Vagina (tissue), 2 donors: ENCODE measurements around the gene WDR81. TPM values are rescaled to one million over a fixed set of nuclear protein-coding genes. Genes with fewer than 3 reads are reported as not detected.

Experiments
- DNase-seq, 2 donors: peaks; one replicate each; pipeline ENCODE4 v3.0.0-alpha.2; 2017; ENCODE audit errors: extremely low spot score in 2 of 2
- H3K27ac ChIP-seq: fragments of 200-600 bp; sonication (generic); one replicate; pipeline ENCODE4 v1.5.1; 2019
- H3K27me3 ChIP-seq: fragments of 200-600 bp; sonication (generic); one replicate; pipeline ENCODE4 v1.5.1; 2019
- H3K36me3 ChIP-seq, 2 donors: fragments of 200-600 bp; sonication (generic); one replicate each; pipeline ENCODE4 v1.5.1; 2017 to 2019
- H3K4me1 ChIP-seq: fragments of 200-600 bp; sonication (generic); one replicate; pipeline ENCODE4 v1.5.1; 2019
- H3K4me3 ChIP-seq, 2 donors: fragments of 200-600 bp; sonication (generic); 1 replicate in 1 of 2; 2 replicates in 1 of 2; pipeline ENCODE4 v1.5.1; 2016 to 2019
- H3K9me3 ChIP-seq: fragments of 200-600 bp; sonication (generic); one replicate; pipeline ENCODE4 v1.5.1; 2019
- CTCF ChIP-seq, 3 experiments: fragments of 450-650 bp in 2 of 3; fragments of 200-600 bp in 1 of 3; sonication (generic) in 1 of 3; IDR thresholded peaks; one replicate each; pipeline ENCODE4 v1.5.1; 2017 to 2019; ENCODE audit warnings: antibody characterized with exemption in 3 of 3, mild to moderate bottlenecking in 2 of 3, moderate library complexity in 2 of 3
- POLR2A ChIP-seq, 2 donors: fragments of 450-650 bp; IDR thresholded peaks; one replicate each; pipeline ENCODE4 v1.6.1; 2017; ENCODE audit warnings: antibody characterized with exemption in 2 of 2, mild to moderate bottlenecking in 2 of 2, moderate library complexity in 2 of 2
- POLR2AphosphoS5 ChIP-seq, 2 donors: sonication (generic); formaldehyde crosslinking; IDR thresholded peaks; one replicate each; pipeline ENCODE4 v1.9.0; 2017; ENCODE audit warnings: antibody characterized with exemption in 2 of 2, mild to moderate bottlenecking in 2 of 2, low read depth in 1 of 2; ENCODE audit not compliant: insufficient read depth in 1 of 2
- intact Hi-C: fragments of 100-400 bp; cut with DNase I; formaldehyde crosslinking; loops from one replicate; pipeline ENCODE4 v1.15.1; 2023
- total RNA-seq: library from RNA; depleted of rRNA; stranded (reverse); fragments of >200 nt; gene quantifications from one replicate; pipeline ENCODE4 v1.2.3, GENCODE V29; 2016

The WDR81 gene
- total RNA-seq, 1 donor from 2014 or later: 57.2 TPM

DNA sequence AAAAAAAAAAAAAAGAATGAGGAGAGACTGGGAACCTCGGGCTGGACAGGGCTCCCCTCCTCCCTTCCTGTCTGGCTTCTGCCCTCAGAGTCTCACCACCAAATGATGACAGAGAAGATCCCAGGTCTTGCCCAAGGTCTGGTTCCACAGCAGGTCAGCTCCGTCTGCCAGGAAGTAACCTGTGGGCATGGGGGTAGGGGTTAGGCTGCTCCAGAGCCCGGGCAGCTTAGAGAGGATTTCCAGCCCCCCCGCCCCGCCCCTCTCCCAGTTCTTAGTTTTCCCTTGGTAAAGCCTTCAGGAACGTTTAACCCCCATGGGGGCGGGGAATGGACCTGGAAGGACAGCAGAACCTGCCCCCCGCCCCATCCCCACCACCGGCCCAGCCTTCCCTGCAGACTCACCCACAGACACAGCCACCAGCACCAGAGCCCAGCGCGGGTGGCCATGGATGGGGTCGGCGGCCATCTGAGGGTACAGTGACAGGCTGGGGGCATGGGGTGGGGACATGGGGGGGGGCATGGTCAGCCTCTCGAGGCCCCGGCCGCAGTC is 15.0 kb upstream of the WDR81 start:
- Histone ChIP-seq H3K4me1 (peaks cover 37% of the 10 kb centered on the region), H3K9me3 (no peaks in the 10 kb centered on the region), H3K27ac (peak overlapping the region; percentile 77), H3K36me3 (peaks cover 0 to 5% of the 10 kb centered on the region in 2 donors), H3K27me3 (no peaks in the 10 kb centered on the region), H3K4me3 (peak overlapping the region; percentile 67 to 69)
- intact Hi-C loops: no loop called here
- no peak for DNase-seq
- TF ChIP-seq CTCF (IDR thresholded peaks at IDR 0.05) (no peak), POLR2AphosphoS5 (IDR thresholded peaks at IDR 0.05; ENCODE audit: insufficient read depth in 1 of 2, low read depth in 1 of 2) (no peak), POLR2A (IDR thresholded peaks at IDR 0.05) (no peak)

DNA sequence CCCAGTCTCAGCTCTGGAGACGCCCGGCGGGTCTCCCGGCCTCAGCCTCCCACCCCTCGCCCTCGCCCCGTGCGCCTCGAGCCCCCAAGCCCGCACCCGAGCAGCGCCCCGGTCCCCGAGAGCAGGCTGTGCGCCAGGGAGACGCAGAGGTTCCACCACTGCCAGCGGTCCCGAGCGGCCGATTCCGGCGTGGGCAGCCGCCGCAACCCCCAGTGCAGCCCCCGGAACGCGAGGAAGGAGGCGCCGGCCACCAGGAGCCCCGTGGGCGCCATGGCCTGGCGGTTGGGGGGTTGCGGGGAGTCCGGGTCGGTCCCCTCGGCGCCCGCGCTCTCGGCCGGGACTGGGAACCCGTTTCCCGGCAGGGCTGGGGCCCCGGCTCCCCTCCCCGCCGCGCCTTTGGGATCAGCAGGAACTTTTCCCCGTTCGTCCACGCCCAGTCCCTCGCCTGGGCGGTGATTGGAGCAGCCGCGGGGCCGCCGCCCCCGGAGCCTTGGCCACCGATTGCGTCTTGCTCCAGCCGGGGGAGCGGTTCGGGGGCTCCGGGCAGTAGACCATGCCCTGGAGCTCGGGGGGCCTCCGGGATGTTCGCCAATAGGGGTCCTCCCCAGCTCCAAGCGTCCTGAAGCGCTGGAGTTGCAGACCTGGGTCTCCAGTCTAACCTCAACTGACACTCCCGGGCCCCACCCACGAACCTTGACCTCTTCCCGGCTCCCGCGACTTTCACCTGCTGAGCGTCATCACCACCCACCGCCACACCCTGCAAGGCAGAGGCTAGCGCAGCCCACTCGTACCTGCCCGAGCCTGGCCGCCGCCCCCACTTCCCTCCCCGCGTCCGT is 14.3 kb upstream of the WDR81 start, which contains the start of gene TLCD2:
TLCD2 (minus strand) TSS at position 407 of the 836 bp plus-strand sequence; CDS start at position 272, 135 bp downstream.
- peak in 1 of 2 donors; percentile 89 for DNase-seq
- TF ChIP-seq CTCF (IDR thresholded peaks at IDR 0.05) (no peak), POLR2AphosphoS5 (IDR thresholded peaks at IDR 0.05; ENCODE audit: insufficient read depth in 1 of 2, low read depth in 1 of 2) (peak; percentile 12 to 76), POLR2A (IDR thresholded peaks at IDR 0.05) (peak in 1 of 2 donors; percentile 53)
- peak within 1 kb of the TSS; percentile 67 to 69 for H3K4me3 ChIP-seq
- peaks cover 0 to 5% of the 10 kb centered on the region in 2 donors for H3K36me3 ChIP-seq
- peak within 1 kb of the TSS; percentile 77 for H3K27ac ChIP-seq
- intact Hi-C loops: loop anchor here (10.0 kb wide), 1 partner anchor 135 kb away; no protein-coding TSS in a partner anchor
- H3K4me1 ChIP-seq: peaks cover 41% of the 10 kb centered on the region
- H3K27me3 ChIP-seq: no peaks in the 10 kb centered on the region
- H3K9me3 ChIP-seq: no peaks in the 10 kb centered on the region

DNA sequence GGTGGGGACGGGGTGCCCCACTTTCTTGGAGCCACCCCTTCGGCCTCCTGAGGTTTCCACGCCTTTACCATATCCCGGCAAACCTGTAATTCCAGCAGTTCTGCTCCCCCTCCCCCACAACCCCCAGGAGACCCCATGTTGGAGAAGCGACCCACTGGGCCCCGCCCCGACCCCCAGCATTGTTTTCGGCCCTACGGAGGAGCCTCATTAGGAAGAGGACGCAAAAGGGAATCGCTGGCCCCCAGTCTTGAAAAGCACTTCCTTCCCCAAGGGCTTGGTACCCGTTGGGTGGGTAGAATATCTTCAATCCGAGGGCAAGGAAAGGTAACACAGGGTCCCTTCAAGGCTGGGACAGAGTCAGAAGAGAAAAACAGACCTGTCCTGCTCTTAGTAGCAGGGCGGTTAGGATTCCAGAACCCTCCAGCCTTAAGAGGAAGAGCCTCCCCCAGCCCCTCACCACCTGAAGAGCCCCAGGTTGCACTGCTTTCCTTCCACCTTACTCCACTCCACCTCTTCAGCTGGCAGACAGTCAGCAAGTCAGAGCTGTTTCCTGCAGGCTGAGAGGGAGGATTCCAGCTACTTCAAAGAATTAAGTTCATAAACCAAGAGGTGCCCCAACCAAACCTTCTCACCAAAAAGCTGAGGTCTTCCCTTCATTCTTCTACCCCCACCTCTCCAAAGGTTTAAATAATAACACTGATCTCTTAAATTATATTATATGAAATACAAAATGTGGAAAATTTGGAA is 13.5 kb upstream of the WDR81 start:
- Histone ChIP-seq H3K9me3 (no peaks in the 10 kb centered on the region), H3K27ac (peak overlapping the region; percentile 77), H3K27me3 (no peaks in the 10 kb centered on the region), H3K36me3 (peaks cover 0 to 5% of the 10 kb centered on the region in 2 donors), H3K4me1 (peaks cover 45% of the 10 kb centered on the region), H3K4me3 (peak overlapping the region; percentile 67 to 69)
- TF ChIP-seq POLR2AphosphoS5 (IDR thresholded peaks at IDR 0.05; ENCODE audit: insufficient read depth in 1 of 2, low read depth in 1 of 2): no peak
- peak in 1 of 2 donors; percentile 87 for DNase-seq
- intact Hi-C loops: loop anchor here (10.0 kb wide), 1 partner anchor 136 kb away; no protein-coding TSS in a partner anchor

GRCh38 chr17:1711804-1712203 is 12.7 kb upstream of the WDR81 start:
- intact Hi-C loops: loop anchor here (2.0 to 10.0 kb wide), 2 partner anchors 27 to 137 kb away; partner anchors contain the start of gene PRPF8
- peaks cover 45% of the 10 kb centered on the region for H3K4me1 ChIP-seq

More at GRCh38 chr17:1711804-1712203, 12.7 kb upstream of the WDR81 start:
- no peak for TF ChIP-seq POLR2A (IDR thresholded peaks at IDR 0.05)
- TF ChIP-seq CTCF (IDR thresholded peaks at IDR 0.05): no peak
- no peak for TF ChIP-seq POLR2AphosphoS5 (IDR thresholded peaks at IDR 0.05; ENCODE audit: insufficient read depth in 1 of 2, low read depth in 1 of 2)
- peaks cover 0 to 5% of the 10 kb centered on the region in 2 donors for H3K36me3 ChIP-seq
- H3K27me3 ChIP-seq: no peaks in the 10 kb centered on the region
- no peak overlapping the region for H3K4me3 ChIP-seq
- DNase-seq: no peak
- H3K9me3 ChIP-seq: no peaks in the 10 kb centered on the region
- H3K27ac ChIP-seq: peak overlapping the region; percentile 100
